NCI-H2227 (cell line): ENCODE measurements around the gene ACACB.

Source experiments
- DNase-seq: peaks from one replicate; lab custom pipeline; 2025; ENCODE audit not compliant: unreplicated experiment; lab: John Stamatoyannopoulos, UW

The ACACB gene

DNA sequence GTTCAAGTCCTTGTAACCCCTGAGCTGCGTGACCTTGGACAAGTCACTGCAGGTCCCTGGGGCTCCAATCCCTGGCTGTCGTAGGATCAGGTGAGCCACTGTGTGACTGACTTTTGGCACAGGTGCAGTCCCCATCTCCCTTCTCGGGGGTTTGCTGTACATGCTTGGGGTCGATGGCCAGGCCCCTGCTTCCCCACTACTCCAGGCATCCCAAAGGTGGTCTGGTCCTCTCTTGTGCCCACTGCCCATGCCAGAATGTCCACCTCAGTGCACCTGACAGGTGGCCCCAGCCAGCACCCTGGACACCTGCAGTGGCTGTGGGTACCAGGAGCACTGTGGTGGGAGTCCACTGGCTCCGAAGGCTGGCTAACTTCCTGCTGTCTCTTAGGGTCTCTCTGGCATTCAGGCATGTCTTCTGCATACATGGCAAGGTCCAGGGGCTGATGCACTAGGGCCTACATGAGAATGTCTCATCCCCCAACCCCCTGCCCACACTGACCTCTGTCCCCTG is 178.0 kb downstream of the ACACB start:
- DNase-seq: no peak

DNA sequence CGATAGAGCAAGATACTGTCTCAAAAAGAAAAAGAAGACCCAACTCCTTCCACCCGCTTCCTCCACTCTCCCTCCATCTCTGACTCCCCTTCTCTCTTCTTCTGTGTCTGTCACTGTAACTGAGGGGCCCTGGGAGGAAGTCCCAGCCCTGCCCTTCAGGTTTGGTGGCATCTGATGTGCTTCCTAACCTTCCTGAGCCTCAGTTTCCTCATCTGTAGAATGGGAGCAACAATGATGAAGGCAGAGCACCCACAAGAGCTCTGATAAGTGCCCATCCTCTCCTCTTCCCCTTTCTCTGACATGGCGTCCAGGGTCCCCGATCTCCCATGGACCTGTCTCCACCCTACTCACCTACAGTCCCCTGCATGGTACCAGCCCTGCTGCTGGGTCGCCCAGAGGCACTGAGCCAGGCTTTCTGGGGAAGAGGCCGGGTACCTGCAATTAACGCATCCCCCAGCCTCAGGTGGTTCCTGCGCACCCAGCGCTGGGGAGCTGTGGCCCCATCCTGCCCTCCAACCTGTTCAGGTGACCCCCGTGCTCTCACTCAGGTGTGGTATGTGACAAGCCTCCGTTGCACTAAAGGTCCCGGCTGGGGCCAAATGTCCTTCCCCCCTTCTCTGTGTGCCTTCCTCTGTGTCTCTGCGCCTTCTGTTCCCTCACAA is 179.5 kb downstream of the ACACB start:
- no peak for DNase-seq

DNA sequence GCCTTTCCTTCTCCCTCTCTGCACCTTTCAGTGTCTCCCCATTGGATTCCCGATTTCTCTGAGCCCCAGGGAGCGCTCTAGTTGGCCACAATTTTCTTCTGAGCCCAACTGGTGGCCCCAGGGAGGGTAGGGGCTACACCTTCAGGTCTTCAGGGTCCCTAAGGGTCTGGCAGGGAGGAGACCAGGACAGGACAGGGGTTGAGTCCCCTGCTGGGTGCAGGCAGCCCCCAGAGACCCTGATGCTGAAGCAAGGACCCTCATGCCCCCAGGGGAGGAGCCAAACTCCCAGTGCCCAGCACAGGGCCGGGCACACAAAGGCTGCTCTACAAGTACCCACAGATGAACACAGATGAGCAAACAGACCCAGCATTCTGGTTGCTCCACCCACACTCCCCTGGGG is 180.0 kb downstream of the ACACB start:
- DNase-seq: no peak

DNA sequence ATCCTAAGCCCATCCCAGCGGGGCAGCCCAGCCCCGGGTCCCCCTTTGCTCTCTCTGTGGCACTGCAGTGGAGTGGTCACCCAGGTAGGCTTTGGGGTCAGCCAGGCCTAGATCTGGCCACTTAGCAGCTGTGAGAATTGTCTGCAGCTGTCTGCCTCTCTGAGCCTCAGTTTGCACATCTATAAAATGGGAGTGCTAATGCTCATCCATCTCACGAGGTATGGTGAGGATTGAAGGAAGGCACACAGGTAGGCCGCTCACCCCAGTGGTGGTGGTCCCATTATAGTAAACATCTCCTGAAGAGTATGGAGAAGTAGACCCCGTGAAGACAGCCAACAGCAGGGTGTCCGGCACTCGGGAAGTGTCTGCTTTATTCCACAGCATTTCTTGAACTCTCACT is 183.5 kb downstream of the ACACB start:
- DNase-seq: no peak

DNA sequence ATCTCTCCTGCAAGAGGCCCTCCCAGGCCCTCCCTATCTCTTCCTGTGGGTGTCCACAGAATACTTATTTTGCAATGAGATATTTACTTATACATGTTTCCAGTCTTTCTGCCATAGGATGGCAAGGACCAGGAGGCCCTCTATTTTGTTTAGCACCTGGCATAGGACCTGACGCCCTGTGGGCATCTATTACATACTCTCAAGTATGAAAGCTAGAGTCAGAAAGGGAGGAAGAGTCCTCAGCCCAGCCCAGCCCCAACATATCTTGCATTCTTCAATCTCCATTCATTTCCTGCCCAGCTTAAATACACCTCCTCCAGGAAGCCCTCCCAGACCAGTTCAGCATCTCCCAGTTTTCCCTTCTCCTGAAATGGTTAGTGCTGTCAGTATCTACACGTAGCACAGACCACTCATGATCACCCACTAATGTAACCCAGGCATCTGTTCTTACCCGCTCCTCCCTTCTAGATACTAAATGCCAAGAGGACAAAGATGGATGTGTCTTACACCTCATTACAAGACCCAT is 185.3 kb downstream of the ACACB start:
- no peak for DNase-seq

DNA sequence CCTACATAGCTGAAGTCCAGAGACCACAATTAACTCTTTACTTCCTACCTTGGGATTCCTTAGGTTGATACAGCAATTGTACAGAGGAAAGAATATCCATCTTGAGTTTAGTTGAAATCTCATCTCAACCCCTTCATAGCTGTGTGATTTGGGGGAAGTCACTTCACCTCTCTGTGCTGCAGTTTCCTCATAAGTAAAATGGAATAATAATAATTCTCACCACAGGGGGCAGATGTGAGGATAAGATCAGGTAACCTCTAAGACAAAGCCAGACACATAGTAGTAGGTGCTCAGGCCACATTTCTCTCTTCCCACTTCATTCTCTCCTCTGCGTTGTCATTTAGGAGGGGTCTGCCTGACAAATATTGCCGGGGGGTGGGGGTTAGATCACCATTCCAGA is 186.0 kb downstream of the ACACB start:
- DNase-seq: no peak

DNA sequence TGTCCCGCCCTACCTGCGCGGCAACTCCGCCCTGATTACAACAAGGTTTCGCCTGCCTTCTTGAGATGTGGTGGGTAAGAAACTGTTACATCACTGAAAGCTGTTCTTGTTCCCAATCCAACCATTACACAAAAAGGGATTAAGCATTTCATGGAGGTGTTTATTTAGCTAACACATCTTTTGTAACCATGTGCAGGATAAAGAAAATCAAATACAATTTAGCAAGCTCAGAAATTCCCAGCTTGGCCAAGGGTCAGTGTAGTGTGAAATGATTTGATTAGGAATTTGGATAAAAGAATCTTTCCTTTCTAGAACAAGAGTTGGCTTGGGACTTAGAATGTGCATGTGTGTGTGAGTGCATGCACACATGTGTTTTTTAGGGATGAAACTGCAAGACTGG is 186.4 kb downstream of the ACACB start:
- no peak for DNase-seq

DNA sequence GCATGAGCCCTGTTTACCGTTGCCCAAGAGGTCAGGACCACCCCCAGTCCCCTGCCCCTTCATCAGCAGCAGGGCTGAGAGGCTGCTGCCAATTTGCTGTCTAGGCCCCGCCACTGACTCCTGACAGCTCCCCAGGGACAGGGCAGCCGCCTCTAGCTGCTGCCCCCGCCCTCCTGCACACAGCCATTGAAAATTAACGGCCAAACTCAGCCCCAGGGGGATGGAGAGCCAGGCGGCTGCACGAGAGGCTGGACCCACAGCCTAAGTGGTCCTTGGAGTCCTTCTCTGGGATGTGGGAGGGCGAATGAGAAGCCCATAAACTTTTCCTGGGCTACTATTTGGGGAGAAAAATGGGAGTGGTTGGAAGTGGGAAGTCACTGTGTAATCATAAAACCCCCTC is 188.1 kb downstream of the ACACB start:
- DNase-seq: peak; percentile 21

DNA sequence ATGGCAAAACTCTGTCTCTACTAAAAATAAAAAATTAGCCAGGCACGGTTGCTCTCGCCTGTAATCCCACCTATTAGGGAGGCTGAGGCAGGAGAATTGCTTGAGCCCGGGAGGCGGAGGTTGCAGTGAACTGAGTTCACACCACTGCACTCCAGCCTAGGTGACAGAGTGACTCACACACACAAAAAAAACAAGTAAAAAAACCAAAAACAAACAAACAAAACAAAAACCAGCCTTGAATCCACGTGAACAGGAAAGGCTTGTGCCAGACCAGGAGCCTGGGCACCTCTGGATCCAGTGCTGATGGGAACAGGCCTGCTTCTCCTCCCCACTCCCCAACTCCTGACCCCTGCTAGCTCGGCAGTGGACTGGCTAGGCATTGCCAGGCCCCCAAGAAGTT is 189.2 kb downstream of the ACACB start:
- DNase-seq: no peak

DNA sequence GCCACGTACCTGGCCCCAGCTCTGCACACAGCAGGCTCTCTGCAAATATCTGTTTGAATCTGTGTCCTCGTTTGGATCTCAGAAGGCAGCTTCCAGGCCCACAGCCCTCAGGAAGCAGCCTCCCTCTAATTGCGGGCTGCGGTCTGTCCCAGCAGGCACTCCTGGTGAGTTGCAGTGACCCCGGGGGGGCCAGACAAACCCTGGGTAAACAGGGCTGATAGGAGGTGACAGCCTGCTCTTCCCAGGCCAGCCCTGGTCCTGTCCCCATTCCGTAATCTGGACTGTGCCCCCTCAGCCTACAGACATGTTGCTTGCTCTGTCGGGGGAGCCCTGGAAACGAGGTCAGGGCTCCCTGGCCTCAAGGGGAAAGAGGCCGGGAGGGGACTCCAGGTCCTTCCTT is 190.7 kb downstream of the ACACB start:
- DNase-seq: peak; percentile 14

DNA sequence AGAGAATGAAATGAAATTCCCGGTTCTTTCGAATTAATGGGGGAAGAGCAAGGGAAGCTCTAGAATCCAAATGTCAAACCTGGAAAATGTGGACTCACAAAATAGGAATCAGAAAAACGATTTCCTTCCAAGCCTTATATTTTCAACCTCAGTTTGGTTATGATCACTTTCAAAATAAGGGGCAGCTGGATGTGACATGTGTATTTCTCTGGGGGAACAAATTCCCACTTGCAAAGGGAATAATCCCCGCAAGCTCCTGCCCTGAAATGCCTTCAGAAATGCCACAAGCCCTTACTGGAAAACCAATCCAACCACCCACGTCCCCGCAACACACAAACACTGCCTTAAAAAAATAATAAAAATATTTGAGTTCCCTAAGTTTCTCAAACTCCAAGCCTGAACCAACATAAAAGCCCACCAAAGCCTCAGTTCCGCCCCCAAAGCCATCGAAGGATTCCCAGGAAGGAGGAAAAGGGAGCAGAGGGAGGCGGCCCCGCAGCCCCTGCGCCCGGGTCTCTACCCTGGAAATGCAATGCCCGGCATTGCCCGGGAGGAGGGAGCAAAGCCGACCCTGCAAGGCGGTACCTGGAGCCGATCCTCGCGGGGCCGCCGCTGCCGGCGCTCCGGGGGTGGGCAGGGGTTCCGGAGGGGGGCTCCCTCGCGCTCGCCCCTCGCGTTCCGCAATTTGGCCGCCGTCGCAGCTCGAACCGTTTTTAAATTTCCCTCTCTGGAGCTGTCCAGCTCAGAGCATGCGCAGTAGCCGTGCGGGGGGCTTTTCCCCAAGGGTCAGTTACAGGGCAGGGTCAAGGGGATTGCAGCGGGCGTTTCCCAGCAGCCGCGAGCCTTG is 192.4 kb downstream of the ACACB start, which contains the start of gene FOXN4:
TSS of gene FOXN4 (minus strand) at position 751 of the 847 bp plus-strand sequence. CDS start 963 bp downstream, outside the sequence.
- peak; percentile 51 for DNase-seq

DNA sequence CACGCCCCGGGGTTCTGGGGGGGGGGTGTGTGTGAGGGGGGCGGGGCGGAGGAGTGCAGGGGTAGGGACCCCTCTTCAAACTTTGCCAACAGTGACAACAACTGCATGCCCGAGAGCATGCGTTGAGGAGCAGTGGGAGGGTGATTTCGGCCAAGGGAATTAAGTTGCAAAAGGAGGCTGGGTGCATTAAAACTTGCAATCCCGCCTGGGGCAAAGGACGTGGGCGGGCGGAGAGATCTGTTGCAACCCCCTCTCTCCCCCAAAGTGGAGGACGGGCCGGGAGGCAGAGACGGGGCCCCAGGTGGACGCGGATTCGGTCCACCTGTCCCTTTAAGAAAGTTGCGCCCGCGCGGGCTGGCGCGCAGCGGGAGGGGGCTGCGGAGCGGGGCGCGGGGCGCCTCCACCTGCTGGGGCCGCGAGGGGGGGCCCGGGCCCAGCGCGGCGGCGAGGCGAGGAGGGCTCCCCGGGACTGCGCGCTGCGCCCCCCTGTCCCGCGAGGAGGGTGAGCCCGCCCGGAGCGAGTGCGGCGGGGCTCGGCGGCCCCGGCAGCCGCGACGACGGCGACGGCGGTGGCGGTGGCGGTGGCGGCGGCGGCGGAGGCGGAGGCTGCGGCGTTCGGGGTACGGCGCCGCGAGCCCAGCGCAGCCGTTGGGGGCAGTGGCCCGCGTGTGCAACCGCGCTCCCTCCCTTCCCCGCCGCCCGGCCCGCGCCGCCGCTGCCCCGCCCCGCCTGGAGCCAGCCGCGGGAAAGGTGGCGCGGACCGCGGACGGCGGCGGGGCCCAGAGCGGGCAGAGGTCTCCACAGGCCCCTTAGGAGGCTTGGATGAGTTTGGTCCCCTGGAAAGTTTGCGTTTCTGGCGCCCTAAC is 193.2 kb downstream of the ACACB start:
- peak; percentile 52 for DNase-seq

DNA sequence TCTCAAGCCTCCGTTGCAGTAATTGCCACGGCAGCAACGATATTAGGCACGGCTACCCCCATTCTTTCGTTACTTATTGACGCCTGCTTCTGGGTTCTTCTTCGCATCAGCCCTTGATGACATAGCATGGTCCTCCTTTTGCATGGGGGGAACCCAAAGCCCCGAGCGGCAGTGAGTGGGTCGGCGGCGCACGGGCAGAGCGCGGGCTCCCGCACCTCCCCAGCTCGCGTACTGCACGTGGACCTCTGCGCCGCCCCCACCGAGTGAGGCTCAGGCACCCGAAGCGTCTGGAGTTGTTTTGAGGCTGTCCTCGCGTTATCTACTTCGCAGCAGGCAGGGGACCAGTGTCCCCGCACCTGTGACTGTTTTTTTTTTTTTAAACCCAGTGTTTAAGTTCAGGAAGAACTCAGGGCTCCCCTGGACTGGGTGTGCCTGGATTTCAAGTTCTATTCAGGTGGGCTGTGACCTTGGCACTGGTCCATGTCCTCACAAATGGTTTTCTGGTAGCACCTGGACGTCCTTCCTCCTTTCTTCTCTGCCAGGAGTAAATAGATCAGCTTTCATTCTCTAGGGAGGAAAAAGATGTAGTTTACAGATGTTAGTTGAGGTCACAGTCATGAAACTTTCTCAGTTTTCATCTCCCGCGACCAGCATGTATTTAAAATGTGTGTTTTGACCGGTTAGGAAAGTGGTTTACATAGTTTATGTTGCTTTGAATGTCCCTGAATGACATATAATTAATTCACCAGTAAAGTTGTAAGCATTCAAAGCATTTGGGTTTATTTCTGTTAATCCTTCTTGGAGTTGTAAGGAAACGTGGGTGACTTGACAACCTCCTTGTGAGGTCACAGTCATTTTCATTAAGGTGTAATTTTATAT is 194.1 kb downstream of the ACACB start:
- peak; percentile 36 for DNase-seq
